H1 (cell line): ENCODE results near the gene TNC.

Experiments
- CTCF ChIP-seq, 3 experiments: IDR thresholded peaks; 1 replicate in 2 of 3; 2 replicates in 1 of 3; pipeline versions ENCODE4 v1.5.1 to v1.6.1; 2011; ENCODE audit warnings: low read length in 3 of 3, mild to moderate bottlenecking in 3 of 3, inconsistent platforms in 2 of 3, low read depth in 1 of 3, moderate library complexity in 1 of 3; ENCODE audit not compliant: insufficient read depth in 1 of 3; ENCODE audit errors: control extremely low read depth in 1 of 3
- POLR2AphosphoS5 ChIP-seq: IDR thresholded peaks from 2 replicates; pipeline ENCODE4 v1.6.1; 2011; ENCODE audit warnings: low read depth, low read length
- RNF2 ChIP-seq: fragments of 200-900, 300-1000 bp; sonication (generic); IDR thresholded peaks from 2 replicates; pipeline ENCODE4 v1.7.1; 2016; ENCODE audit warnings: borderline replicate concordance, low read depth, mild to moderate bottlenecking, antibody characterized with exemption, low read length; ENCODE audit not compliant: poor library complexity, severe bottlenecking; ENCODE audit errors: missing control alignments
- SAP30 ChIP-seq: fragments of 300-600 bp; sonication (generic); IDR thresholded peaks from 2 replicates; pipeline ENCODE4 v1.7.1; 2012; ENCODE audit warnings: low read length, moderate library complexity, mild to moderate bottlenecking, inconsistent platforms; ENCODE audit not compliant: insufficient read depth, insufficient replicate concordance

GRCh38 chr9:115005322-115005721 lies 112.6 kb downstream of the TNC start:
- TF ChIP-seq POLR2AphosphoS5 = no peak
- TF ChIP-seq CTCF (IDR thresholded peaks at IDR 0.05; ENCODE audit: control extremely low read depth in 1 of 3, insufficient read depth in 1 of 3, low read depth in 1 of 3, low read length in 3 of 3) = no peak
- TF ChIP-seq RNF2 = no peak
- no peak for TF ChIP-seq SAP30
